ENCODE measurements around the gene PSMD2.

- no peak for TF ChIP-seq GATA3 (IDR thresholded peaks at IDR 0.05; ENCODE audit: low read depth, low read length)
- no peak for TF ChIP-seq GATA2 (IDR thresholded peaks at IDR 0.05; ENCODE audit: low read depth, low read length)
Observed at GRCh38 chr3:184348057-184348382, 49.0 kb downstream of the PSMD2 start.
